OCI-LY1 (cell line): ENCODE data around the gene TP73.
A peak's percentile ranks its signal among the peaks of the same experiment; 100 is the strongest.
"Not testable (repeated sequence)": the region's sequence is repeated elsewhere in the genome, so short reads cannot be mapped to it uniquely, and the experiment has no call there.

ENCODE experiments used
- H2AFZ ChIP-seq: fragments of 200-600 bp; sonication (generic), shearing (Covaris generic); 2 replicates; pipeline ENCODE4 v1.6.0; 2014; ENCODE audit warnings: antibody characterized with exemption, mild to moderate bottlenecking, low read length
- H3F3A ChIP-seq: fragments of 200-600 bp; sonication (generic), shearing (Covaris generic); 2 replicates; pipeline ENCODE4 v1.6.0; 2014; ENCODE audit warnings: mild to moderate bottlenecking, antibody characterized with exemption, low read length, moderate library complexity; ENCODE audit not compliant: insufficient read depth
- H3K27ac ChIP-seq: fragments of 200-600 bp; sonication (generic); 2 replicates; pipeline ENCODE4 v1.5.1; 2014; ENCODE audit warnings: low read length, mixed run types, mild to moderate bottlenecking, low read depth; ENCODE audit not compliant: poor library complexity, severe bottlenecking
- H3K27me3 ChIP-seq: fragments of 200-600 bp; sonication (generic); 2 replicates; pipeline ENCODE4 v1.6.0; 2014; ENCODE audit warnings: antibody characterized with exemption, mild to moderate bottlenecking, low read length, moderate library complexity; ENCODE audit not compliant: insufficient read depth
- H3K36me3 ChIP-seq: fragments of 200-600 bp; sonication (generic); 2 replicates; pipeline ENCODE4 v1.6.1; 2014; ENCODE audit warnings: mild to moderate bottlenecking, antibody characterized with exemption, low read length, moderate library complexity, mixed read lengths; ENCODE audit not compliant: insufficient read depth
- H3K4me1 ChIP-seq: fragments of 200-600 bp; sonication (generic); 2 replicates; pipeline ENCODE4 v1.5.1; 2014; ENCODE audit warnings: mild to moderate bottlenecking, low read length, moderate library complexity; ENCODE audit not compliant: insufficient read depth, severe bottlenecking
- H3K4me2 ChIP-seq: fragments of 200-600 bp; sonication (generic), shearing (Covaris generic); 2 replicates; pipeline ENCODE4 v1.6.1; 2014; ENCODE audit warnings: low read length
- H3K4me3 ChIP-seq: fragments of 200-600 bp; sonication (generic); 2 replicates; pipeline ENCODE4 v1.5.1; 2014; ENCODE audit warnings: low read length, low read depth, mild to moderate bottlenecking, mixed read lengths; ENCODE audit not compliant: poor library complexity, severe bottlenecking
- H3K79me2 ChIP-seq: fragments of 200-600 bp; shearing (Covaris generic); 2 replicates; pipeline ENCODE4 v1.6.1; 2016; ENCODE audit warnings: mixed run types, low read length, mixed read lengths; ENCODE audit not compliant: insufficient read depth
- H3K9ac ChIP-seq: fragments of 200-600 bp; sonication (generic), shearing (Covaris generic); 2 replicates; pipeline ENCODE4 v1.6.1; 2014; ENCODE audit warnings: mild to moderate bottlenecking, low read length, mixed read lengths
- H3K9me2 ChIP-seq: fragments of 200-600 bp; sonication (generic), shearing (Covaris generic); 2 replicates; pipeline ENCODE4 v1.6.1; 2014; ENCODE audit warnings: low read depth, mild to moderate bottlenecking, low read length, mixed read lengths
- H3K9me3 ChIP-seq: fragments of 200-600 bp; shearing (Covaris generic); 2 replicates; pipeline ENCODE4 v1.6.1; 2014; ENCODE audit warnings: low read length, mixed read lengths
- H4K20me1 ChIP-seq: fragments of 200-600 bp; sonication (generic), shearing (Covaris generic); 2 replicates; pipeline ENCODE4 v1.6.0; 2016; ENCODE audit warnings: mild to moderate bottlenecking, low read length; ENCODE audit not compliant: insufficient read depth
- CTCF ChIP-seq: fragments of 200-600 bp; sonication (generic), shearing (Covaris generic); IDR thresholded peaks from 2 replicates; pipeline ENCODE4 v1.5.1; 2017; ENCODE audit warnings: mild to moderate bottlenecking, antibody characterized with exemption, low read length, moderate library complexity, mixed read lengths
- EZH2 ChIP-seq: fragments of 200-600 bp; sonication (generic), shearing (Covaris generic); IDR thresholded peaks from 2 replicates; pipeline ENCODE4 v1.8.0; 2017; ENCODE audit warnings: borderline replicate concordance, mixed run types, mild to moderate bottlenecking, antibody characterized with exemption, low read length, moderate library complexity, mixed read lengths

The TP73 gene

GRCh38 chr1:3620708-3621107 is 31.6 kb upstream of the TP73 start:
- no peak overlapping the region for H3K4me3 ChIP-seq
- no peak overlapping the region for H3K9ac ChIP-seq
- no peaks in the 10 kb centered on the region for H3K9me2 ChIP-seq
- no peak for TF ChIP-seq EZH2
- no peak for TF ChIP-seq CTCF
- no peaks in the 10 kb centered on the region for H4K20me1 ChIP-seq
- H3F3A ChIP-seq: no peaks in the 10 kb centered on the region
- H3K36me3 ChIP-seq: no peaks in the 10 kb centered on the region
- H3K79me2 ChIP-seq: no peaks in the 10 kb centered on the region
- H3K27ac ChIP-seq: no peak overlapping the region
- H3K9me3 ChIP-seq: no peaks in the 10 kb centered on the region
- H3K4me2 ChIP-seq: no peak overlapping the region
- no peak overlapping the region for H2AFZ ChIP-seq
- peaks cover 18% of the 10 kb centered on the region for H3K4me1 ChIP-seq
- peaks cover 7% of the 10 kb centered on the region; the same call in 1 of the 2 replicates for H3K27me3 ChIP-seq

GRCh38 chr1:3621151-3621671 is 31.1 kb upstream of the TP73 start:
- not testable (repeated sequence) for H3K9me2 ChIP-seq, H3K27ac ChIP-seq, H3K9ac ChIP-seq, H3K36me3 ChIP-seq, H3K27me3 ChIP-seq, H3K79me2 ChIP-seq, H3K4me3 ChIP-seq, H2AFZ ChIP-seq, H3F3A ChIP-seq, H3K4me2 ChIP-seq, H3K9me3 ChIP-seq, H4K20me1 ChIP-seq
- peaks cover 23% of the 10 kb centered on the region for H3K4me1 ChIP-seq
- peak; percentile 51 for TF ChIP-seq CTCF

GRCh38 chr1:3622102-3622501 is 30.2 kb upstream of the TP73 start:
- not testable (repeated sequence) for H3K4me2 ChIP-seq, H4K20me1 ChIP-seq, H3K9ac ChIP-seq, H3K9me3 ChIP-seq, H3K4me3 ChIP-seq, H2AFZ ChIP-seq, H3K27ac ChIP-seq, H3F3A ChIP-seq, H3K9me2 ChIP-seq, H3K36me3 ChIP-seq, H3K79me2 ChIP-seq, H3K27me3 ChIP-seq
- H3K4me1 ChIP-seq: peaks cover 23% of the 10 kb centered on the region

GRCh38 chr1:3623441-3624199 is 28.7 kb upstream of the TP73 start:
- H3K79me2 ChIP-seq: no peaks in the 10 kb centered on the region
- H3K27ac ChIP-seq: no peak overlapping the region
- TF ChIP-seq CTCF (no peak), EZH2 (no peak)
- no peaks in the 10 kb centered on the region for H3K9me3 ChIP-seq
- H3K4me3 ChIP-seq: peak overlapping the region; percentile 87
- H3K9me2 ChIP-seq: no peaks in the 10 kb centered on the region
- H3K4me1 ChIP-seq: peaks cover 23% of the 10 kb centered on the region
- H3F3A ChIP-seq: no peaks in the 10 kb centered on the region
- H3K4me2 ChIP-seq: peak overlapping the region; percentile 91
- no peaks in the 10 kb centered on the region; the same call in 1 of the 2 replicates for H3K27me3 ChIP-seq
- peak overlapping the region; percentile 69 for H3K9ac ChIP-seq
- H2AFZ ChIP-seq: no peak overlapping the region
- H4K20me1 ChIP-seq: no peaks in the 10 kb centered on the region
- H3K36me3 ChIP-seq: peaks cover 12% of the 10 kb centered on the region; the same call in 1 of the 2 replicates
